IPS-NIHi11 (cell line): ENCODE measurements around the gene PAQR7.

ENCODE experiments used
- DNase-seq: peaks from one replicate; pipeline ENCODE4 v3.0.0; 2012; ENCODE audit warnings: mixed read lengths, low spot score

The PAQR7 gene

GRCh38 chr1:25875154-25875855, at the start of gene PAQR7:
TSS of gene PAQR7 (minus strand) at chr1:25875708. CDS start at chr1:25863839, 11,869 bp downstream.
- DNase-seq, result peak; percentile 88

GRCh38 chr1:25924454-25924853, 48.9 kb upstream of the PAQR7 start:
- no peak for DNase-seq

GRCh38 chr1:25922971-25923552, 47.6 kb upstream of the PAQR7 start:
- no peak for DNase-seq

- peak; percentile 62 for DNase-seq
Measured at GRCh38 chr1:25922056-25922970, 46.8 kb upstream of the PAQR7 start.

- no peak for DNase-seq
Measured at GRCh38 chr1:25918615-25919014, 43.1 kb upstream of the PAQR7 start.

GRCh38 chr1:25917996-25918395, 42.5 kb upstream of the PAQR7 start:
- DNase-seq, result no peak

- no peak for DNase-seq
Measured at GRCh38 chr1:25916460-25916859, 41.0 kb upstream of the PAQR7 start.

GRCh38 chr1:25914074-25914995, 38.8 kb upstream of the PAQR7 start:
- no peak for DNase-seq

- no peak for DNase-seq
Measured at GRCh38 chr1:25913206-25913605, 37.7 kb upstream of the PAQR7 start.

- DNase-seq, result no peak
Measured at GRCh38 chr1:25912076-25912831, 36.7 kb upstream of the PAQR7 start.

- DNase-seq, result no peak
Measured at GRCh38 chr1:25911162-25911561, 35.7 kb upstream of the PAQR7 start.

GRCh38 chr1:25909040-25909439, 33.5 kb upstream of the PAQR7 start:
- DNase-seq, result no peak

- no peak for DNase-seq
Measured at GRCh38 chr1:25908161-25908560, 32.7 kb upstream of the PAQR7 start.

- no peak for DNase-seq
Measured at GRCh38 chr1:25907601-25908000, 32.1 kb upstream of the PAQR7 start.

GRCh38 chr1:25906644-25907300, 31.3 kb upstream of the PAQR7 start:
- peak; percentile 44 for DNase-seq

GRCh38 chr1:25905680-25906643, 30.5 kb upstream of the PAQR7 start, which contains the start of gene STMN1:
TSS of gene STMN1 (minus strand) at chr1:25906419. CDS start at chr1:25904676, 1,743 bp downstream.
- peak; percentile 96 for DNase-seq

GRCh38 chr1:25904943-25905679, 29.6 kb upstream of the PAQR7 start:
- peak; percentile 94 for DNase-seq

- no peak for DNase-seq
Measured at GRCh38 chr1:25903986-25904385, 28.5 kb upstream of the PAQR7 start.
